Uterus (tissue), 4 donors: ENCODE results near the gene RAP1GDS1. TPM values are rescaled to one million over a fixed set of nuclear protein-coding genes. Genes with fewer than 3 reads are reported as not detected.

Experiments used
- DNase-seq, 2 donors: peaks; one replicate each; pipeline ENCODE4 v3.0.0-alpha.2; 2019 to 2020
- H3K27ac ChIP-seq, 2 donors: fragments of 200-600 bp; sonication (generic); 1 replicate in 1 of 2; 2 replicates in 1 of 2; pipeline ENCODE4 v1.5.1; 2016 to 2018
- H3K27me3 ChIP-seq, 2 donors: fragments of 200-600 bp; sonication (generic); one replicate each; pipeline ENCODE4 v1.5.1; 2018 to 2019; ENCODE audit warnings: control low read depth in 1 of 2
- H3K36me3 ChIP-seq, 2 donors: fragments of 200-600 bp; sonication (generic); one replicate each; pipeline ENCODE4 v1.5.1; 2019; ENCODE audit warnings: control low read depth in 1 of 2
- H3K4me1 ChIP-seq, 2 donors: fragments of 200-600 bp; sonication (generic); one replicate each; pipeline ENCODE4 v1.5.1; 2018 to 2019; ENCODE audit warnings: control low read depth in 1 of 2
- H3K4me3 ChIP-seq, 2 donors: fragments of 200-600 bp; sonication (generic); 1 replicate in 1 of 2; 2 replicates in 1 of 2; pipeline ENCODE4 v1.5.1; 2018 to 2019; ENCODE audit warnings: mild to moderate bottlenecking in 1 of 2
- H3K9me3 ChIP-seq, 2 donors: fragments of 200-600 bp; sonication (generic); one replicate each; pipeline ENCODE4 v1.5.1; 2019; ENCODE audit warnings: control low read depth in 1 of 2
- CTCF ChIP-seq, 4 experiments: fragments of 200-600 bp in 2 of 4; fragments of 450-650 bp in 2 of 4; sonication (generic) in 2 of 4; IDR thresholded peaks; one replicate each; pipeline ENCODE4 v1.5.1; 2016 to 2019; ENCODE audit warnings: antibody characterized with exemption in 4 of 4, mild to moderate bottlenecking in 2 of 4, moderate library complexity in 1 of 4
- POLR2A ChIP-seq, 2 donors: fragments of 450-650 bp; IDR thresholded peaks; one replicate each; pipeline ENCODE4 v1.6.1; 2016; ENCODE audit warnings: antibody characterized with exemption in 2 of 2, mild to moderate bottlenecking in 1 of 2, moderate library complexity in 1 of 2
- intact Hi-C: fragments of 100-400 bp; cut with DNase I; formaldehyde crosslinking; loops from one replicate; pipeline ENCODE4 v1.15.1; 2023; ENCODE audit warnings: low total_unique reads
- total RNA-seq, 4 donors: library from RNA; depleted of rRNA in 3 of 4; stranded (reverse); fragments of >200 nt in 3 of 4; gene quantifications; one replicate each; pipeline versions ENCODE4 v1.1.0 to v1.2.4, GENCODE V29; 2014 to 2023
- donor health status: DM: yes; HTN: yes; CAD: no.

The RAP1GDS1 gene
- total RNA-seq, 4 donors from 2014 or later: 13.5 to 53.5 (median 42.0) TPM

GRCh38 chr4:98248934-98249333, 12.2 kb upstream of the RAP1GDS1 start:
- no peaks in the 10 kb centered on the region for H3K4me1 ChIP-seq
- TF ChIP-seq POLR2A (IDR thresholded peaks at IDR 0.05) (no peak), CTCF (IDR thresholded peaks at IDR 0.05) (no peak)
- H3K9me3 ChIP-seq: no peaks in the 10 kb centered on the region
- no peak overlapping the region for H3K4me3 ChIP-seq
- no peaks in the 10 kb centered on the region for H3K36me3 ChIP-seq
- intact Hi-C loops: no loop called here
- H3K27ac ChIP-seq: no peak overlapping the region
- DNase-seq: no peak
- no peaks in the 10 kb centered on the region for H3K27me3 ChIP-seq

GRCh38 chr4:98249831-98250230, 11.4 kb upstream of the RAP1GDS1 start:
- H3K27ac ChIP-seq: no peak overlapping the region
- no peaks in the 10 kb centered on the region for H3K36me3 ChIP-seq
- intact Hi-C loops: no loop called here
- no peak for DNase-seq
- TF ChIP-seq CTCF (IDR thresholded peaks at IDR 0.05) (no peak), POLR2A (IDR thresholded peaks at IDR 0.05) (no peak)
- no peak overlapping the region for H3K4me3 ChIP-seq
- no peaks in the 10 kb centered on the region for H3K27me3 ChIP-seq
- H3K4me1 ChIP-seq: no peaks in the 10 kb centered on the region
- no peaks in the 10 kb centered on the region for H3K9me3 ChIP-seq

GRCh38 chr4:98253499-98253898, 7.7 kb upstream of the RAP1GDS1 start:
- intact Hi-C loops: no loop called here
- H3K36me3 ChIP-seq: no peaks in the 10 kb centered on the region
- no peak for TF ChIP-seq POLR2A (IDR thresholded peaks at IDR 0.05)
- TF ChIP-seq CTCF (IDR thresholded peaks at IDR 0.05): no peak
- H3K4me3 ChIP-seq: no peak overlapping the region
- no peaks in the 10 kb centered on the region for H3K27me3 ChIP-seq
- H3K4me1 ChIP-seq: no peaks in the 10 kb centered on the region
- H3K9me3 ChIP-seq: no peaks in the 10 kb centered on the region
- H3K27ac ChIP-seq: no peak overlapping the region
- DNase-seq: no peak

- peak overlapping the region; percentile 59 to 74 for H3K4me3 ChIP-seq
- H3K27me3 ChIP-seq: no peaks in the 10 kb centered on the region
- H3K27ac ChIP-seq: peak overlapping the region; percentile 91 to 94
- TF ChIP-seq POLR2A (IDR thresholded peaks at IDR 0.05): no peak
- no peak for TF ChIP-seq CTCF (IDR thresholded peaks at IDR 0.05)
- DNase-seq: peak; percentile 38 to 54
- no peaks in the 10 kb centered on the region for H3K9me3 ChIP-seq
- H3K4me1 ChIP-seq: no peaks in the 10 kb centered on the region
- no peaks in the 10 kb centered on the region for H3K36me3 ChIP-seq
- intact Hi-C loops: no loop called here
Observed at GRCh38 chr4:98260047-98260578, 1.1 kb upstream of the RAP1GDS1 start.

GRCh38 chr4:98261405-98262291, 464 bp downstream of the RAP1GDS1 start:
- TF ChIP-seq CTCF (IDR thresholded peaks at IDR 0.05) (no peak), POLR2A (IDR thresholded peaks at IDR 0.05) (no peak)
- no peaks in the 10 kb centered on the region for H3K36me3 ChIP-seq
- no peaks in the 10 kb centered on the region for H3K4me1 ChIP-seq
- DNase-seq: peak; percentile 38 to 41
- peak overlapping the region; percentile 90 to 94 for H3K27ac ChIP-seq
- no peaks in the 10 kb centered on the region for H3K27me3 ChIP-seq
- H3K4me3 ChIP-seq: peak overlapping the region; percentile 78 to 95
- no peaks in the 10 kb centered on the region for H3K9me3 ChIP-seq
- intact Hi-C loops: no loop called here
